Skeletal muscle satellite cell (primary cell): ENCODE results near the gene PTPRD. TPM values are rescaled to one million over a fixed set of nuclear protein-coding genes. Genes with fewer than 3 reads are reported as not detected.

Experiments
- H3K27me3 ChIP-seq: 2 replicates; pipeline ENCODE4 v1.7.0; 2013; ENCODE audit warnings: low read length; ENCODE audit not compliant: control insufficient read depth, insufficient read depth
- H3K36me3 ChIP-seq: 2 replicates; pipeline ENCODE4 v1.7.0; 2013; ENCODE audit warnings: mild to moderate bottlenecking, control low read depth, low read length; ENCODE audit not compliant: insufficient read depth
- H3K4me1 ChIP-seq: 2 replicates; pipeline ENCODE4 v1.7.0; 2013; ENCODE audit warnings: low read length; ENCODE audit not compliant: control insufficient read depth, insufficient read depth
- H3K4me2 ChIP-seq: 2 replicates; pipeline ENCODE4 v1.7.0; 2013; ENCODE audit warnings: mild to moderate bottlenecking, low read length
- H3K4me3 ChIP-seq: 2 replicates; pipeline ENCODE4 v1.7.0; 2013; ENCODE audit warnings: low read length
- H3K9ac ChIP-seq: 2 replicates; pipeline ENCODE4 v1.7.0; 2013; ENCODE audit warnings: mild to moderate bottlenecking, low read depth, low read length, moderate library complexity
- H3K9me3 ChIP-seq: replicated peaks from 2 replicates; pipeline ENCODE4 v1.7.0; 2013; ENCODE audit warnings: mild to moderate bottlenecking, control low read depth, low read length
- total RNA-seq: library from RNA; depleted of rRNA; stranded (reverse); fragments of >200 nt; gene quantifications from 2 replicates; pipeline ENCODE4 v1.2.3, GENCODE V29; 2012; rRNA removed

Gene PTPRD
- 3.1 and 3.3 TPM in 2 replicates for total RNA-seq

DNA sequence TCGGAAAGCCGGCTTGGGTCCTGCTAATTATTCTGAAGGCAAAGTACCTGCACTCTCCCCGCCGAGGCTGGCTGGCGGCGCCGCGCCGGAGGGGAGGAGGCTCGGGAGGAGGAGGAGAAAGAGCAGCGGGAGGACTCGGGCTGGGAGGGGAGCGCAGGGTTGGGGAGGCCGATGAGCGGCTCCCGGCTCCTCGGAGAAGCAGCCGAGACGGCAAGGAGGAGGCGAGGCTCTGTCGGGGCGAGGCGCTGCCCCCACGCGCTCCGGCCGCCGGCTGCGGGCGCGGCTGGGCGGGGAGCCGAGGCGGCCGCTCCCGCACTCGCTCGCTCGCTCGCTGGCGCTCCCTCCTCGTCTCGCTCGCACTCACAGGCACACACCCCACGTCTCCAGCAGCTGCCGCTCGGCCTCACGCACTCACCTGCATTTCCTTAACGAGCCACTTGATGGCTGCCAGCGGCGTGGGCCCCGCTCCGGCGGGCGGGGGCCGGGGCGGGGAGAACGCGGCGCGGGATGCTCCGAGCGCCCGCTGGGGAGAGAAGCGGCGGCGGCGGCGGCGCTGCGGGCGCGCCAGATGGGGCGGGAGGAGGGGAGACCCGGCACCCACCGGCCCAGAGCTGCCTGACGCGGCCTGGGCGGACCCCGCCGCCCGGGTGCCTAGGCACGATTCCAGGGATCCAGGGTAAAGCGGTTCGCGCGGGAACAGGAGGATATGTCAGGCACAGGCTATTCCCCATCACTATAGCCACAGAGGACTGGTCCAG lies at the start of gene PTPRD:
PTPRD (minus strand) TSS at position 362 of the 758 bp plus-strand sequence.
- H3K4me1 ChIP-seq: no peaks in the 10 kb centered on the region
- peak within 1 kb of the TSS; percentile 70 for H3K4me3 ChIP-seq
- no peak within 1 kb of the TSS for H3K9ac ChIP-seq
- H3K27me3 ChIP-seq: peaks cover 31% of the 10 kb centered on the region
- no peaks in the 10 kb centered on the region for H3K36me3 ChIP-seq
- H3K4me2 ChIP-seq: peak within 1 kb of the TSS; percentile 92
- H3K9me3 ChIP-seq: no peaks in the 10 kb centered on the region

DNA sequence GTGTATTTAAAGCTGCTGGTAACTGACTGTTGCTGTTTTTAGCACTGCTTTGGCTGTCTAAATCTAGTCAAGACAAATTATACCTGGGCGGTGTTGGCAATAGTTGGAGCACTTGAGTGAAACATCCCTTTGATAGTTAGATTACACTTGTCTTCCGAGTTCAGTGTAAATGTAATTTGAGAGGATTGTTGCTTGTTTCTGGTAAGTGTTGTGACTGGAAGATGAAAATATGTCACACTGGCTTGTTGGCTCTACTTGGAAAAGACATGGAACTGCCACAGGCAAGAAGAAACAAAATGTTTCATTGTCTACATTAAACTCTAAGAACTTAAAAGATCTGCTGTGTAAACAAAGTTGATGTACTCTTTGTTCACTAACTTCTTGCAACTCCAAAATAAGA lies 49.2 kb upstream of the PTPRD start:
- Histone ChIP-seq H3K4me2 (no peak overlapping the region), H3K27me3 (no peaks in the 10 kb centered on the region), H3K36me3 (no peaks in the 10 kb centered on the region), H3K9me3 (no peaks in the 10 kb centered on the region), H3K9ac (no peak overlapping the region), H3K4me1 (no peaks in the 10 kb centered on the region), H3K4me3 (no peak overlapping the region)

- H3K9ac ChIP-seq: no peak overlapping the region
- H3K4me1 ChIP-seq: no peaks in the 10 kb centered on the region
- H3K4me2 ChIP-seq: no peak overlapping the region
- H3K27me3 ChIP-seq: no peaks in the 10 kb centered on the region
- H3K4me3 ChIP-seq: no peak overlapping the region
- H3K36me3 ChIP-seq: no peaks in the 10 kb centered on the region
- no peaks in the 10 kb centered on the region for H3K9me3 ChIP-seq
Measured at GRCh38 chr9:10661376-10661775, 48.6 kb upstream of the PTPRD start.

GRCh38 chr9:10651012-10651411 lies 38.2 kb upstream of the PTPRD start:
- Histone ChIP-seq H3K36me3 (no peaks in the 10 kb centered on the region), H3K9ac (no peak overlapping the region), H3K4me1 (no peaks in the 10 kb centered on the region), H3K27me3 (no peaks in the 10 kb centered on the region), H3K9me3 (peaks cover 6% of the 10 kb centered on the region), H3K4me3 (no peak overlapping the region), H3K4me2 (no peak overlapping the region)

GRCh38 chr9:10649076-10649475 lies 36.3 kb upstream of the PTPRD start:
- Histone ChIP-seq H3K9me3 (peaks cover 6% of the 10 kb centered on the region), H3K4me3 (no peak overlapping the region), H3K27me3 (no peaks in the 10 kb centered on the region), H3K9ac (no peak overlapping the region), H3K4me1 (no peaks in the 10 kb centered on the region), H3K36me3 (no peaks in the 10 kb centered on the region), H3K4me2 (no peak overlapping the region)

DNA sequence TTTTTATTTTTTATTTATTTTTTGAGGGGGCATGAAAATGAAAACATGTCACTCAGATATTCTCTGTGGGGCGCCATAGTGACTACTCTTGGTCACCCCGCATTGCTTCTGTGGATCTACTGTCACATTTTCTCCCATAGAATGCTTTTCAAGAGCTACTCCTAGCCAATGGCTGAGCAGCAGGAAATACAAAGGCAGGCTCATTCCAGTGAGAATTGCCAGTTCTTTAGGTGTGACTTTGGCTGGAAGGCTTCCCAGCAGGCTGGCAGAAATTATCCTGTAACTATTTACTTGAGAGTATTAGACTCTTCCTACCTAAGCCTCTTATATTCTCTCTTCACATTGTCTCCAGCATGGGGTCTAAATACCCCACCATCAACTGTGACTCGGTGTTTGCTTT lies 21.0 kb upstream of the PTPRD start:
- Histone ChIP-seq H3K27me3 (no peaks in the 10 kb centered on the region), H3K4me3 (no peak overlapping the region), H3K36me3 (no peaks in the 10 kb centered on the region), H3K9ac (no peak overlapping the region), H3K9me3 (no peaks in the 10 kb centered on the region), H3K4me2 (no peak overlapping the region), H3K4me1 (no peaks in the 10 kb centered on the region)

DNA sequence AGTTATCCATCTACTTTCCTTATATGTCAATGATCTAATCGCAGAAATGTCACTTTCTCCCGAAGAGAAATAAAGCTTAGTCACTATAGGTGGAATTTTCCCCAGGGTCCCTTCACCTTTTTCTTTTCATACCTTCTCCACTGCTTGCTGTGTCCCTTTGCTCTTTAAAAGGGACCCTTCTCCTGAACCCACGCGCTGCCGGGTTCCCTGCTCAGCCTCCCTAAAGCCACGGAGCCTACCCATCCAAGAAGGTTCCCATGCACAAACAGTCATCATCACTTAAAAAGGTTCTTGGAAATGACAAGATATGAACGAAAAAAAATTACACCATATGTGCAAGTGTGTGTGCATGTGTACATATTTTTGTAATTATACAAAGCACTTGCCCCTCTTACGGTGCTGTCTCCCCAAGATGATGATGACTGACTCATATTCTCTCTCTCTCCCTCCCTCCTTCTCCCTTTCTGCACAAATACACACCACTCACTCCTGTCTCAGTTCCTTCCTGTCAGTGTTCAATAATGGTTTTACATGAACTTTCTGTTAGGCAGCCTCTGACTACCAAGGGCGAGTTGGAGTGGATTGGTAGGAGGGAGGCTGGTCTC lies 1.5 kb upstream of the PTPRD start:
- no peaks in the 10 kb centered on the region for H3K36me3 ChIP-seq
- H3K4me2 ChIP-seq: no peak overlapping the region
- H3K9me3 ChIP-seq: no peaks in the 10 kb centered on the region
- no peak overlapping the region for H3K9ac ChIP-seq
- H3K27me3 ChIP-seq: peaks cover 31% of the 10 kb centered on the region
- no peaks in the 10 kb centered on the region for H3K4me1 ChIP-seq
- H3K4me3 ChIP-seq: no peak overlapping the region

GRCh38 chr9:10613419-10613818 lies 617 bp upstream of the PTPRD start:
- Histone ChIP-seq H3K4me3 (no peak overlapping the region), H3K9me3 (no peaks in the 10 kb centered on the region), H3K4me2 (peak overlapping the region; percentile 92), H3K36me3 (no peaks in the 10 kb centered on the region), H3K9ac (no peak overlapping the region), H3K27me3 (peaks cover 31% of the 10 kb centered on the region), H3K4me1 (no peaks in the 10 kb centered on the region)

DNA sequence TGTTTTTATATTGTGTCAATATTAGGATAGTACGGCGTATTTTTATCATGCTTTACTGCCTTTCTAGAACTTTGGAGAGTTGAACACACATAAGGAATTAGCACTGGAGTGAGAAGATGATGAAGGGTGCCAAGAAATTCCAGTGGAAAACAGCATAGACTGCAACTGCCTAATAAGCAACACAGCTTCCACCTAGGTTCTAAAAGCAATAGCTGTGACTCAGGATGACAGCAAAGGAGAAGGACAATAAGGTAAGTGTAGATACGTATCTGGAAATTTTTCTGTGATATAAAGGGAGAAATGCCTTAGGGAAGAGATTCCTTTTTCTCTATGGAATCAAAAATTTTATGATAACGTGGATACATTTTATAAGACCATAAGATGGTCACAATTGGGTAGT lies 7.4 kb downstream of the PTPRD start:
- no peaks in the 10 kb centered on the region for H3K9me3 ChIP-seq

DNA sequence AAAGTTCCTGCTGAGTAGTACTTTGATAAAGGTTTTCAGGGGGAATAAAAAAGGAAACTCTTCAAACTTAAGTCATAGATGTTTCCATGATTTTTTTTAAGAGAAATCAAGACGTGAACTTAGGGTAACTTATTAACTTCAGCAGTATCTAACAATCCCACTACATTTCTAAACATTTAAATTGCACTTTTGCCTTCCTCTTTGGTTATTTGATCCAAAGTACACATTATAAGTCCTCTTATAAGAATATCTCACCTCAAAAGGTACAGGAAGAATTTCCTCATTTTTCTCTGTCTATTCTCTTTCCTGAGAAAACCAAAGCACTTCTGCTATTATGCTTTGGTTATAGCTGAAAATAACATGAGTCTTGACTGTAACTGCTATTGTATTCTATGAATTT lies 7.9 kb downstream of the PTPRD start:
- no peaks in the 10 kb centered on the region for H3K9me3 ChIP-seq
- no peak overlapping the region for H3K4me2 ChIP-seq
- no peak overlapping the region for H3K9ac ChIP-seq
- H3K36me3 ChIP-seq: no peaks in the 10 kb centered on the region
- no peak overlapping the region for H3K4me3 ChIP-seq
- H3K27me3 ChIP-seq: no peaks in the 10 kb centered on the region
- H3K4me1 ChIP-seq: no peaks in the 10 kb centered on the region

More for the DNA sequence above, 7.4 kb downstream of the PTPRD start:
- Histone ChIP-seq H3K36me3 (no peaks in the 10 kb centered on the region), H3K27me3 (no peaks in the 10 kb centered on the region), H3K4me2 (no peak overlapping the region), H3K9ac (no peak overlapping the region), H3K4me1 (no peaks in the 10 kb centered on the region), H3K4me3 (no peak overlapping the region)

GRCh38 chr9:10597801-10598200 lies 15.0 kb downstream of the PTPRD start:
- H3K9me3 ChIP-seq: no peaks in the 10 kb centered on the region
- no peak overlapping the region for H3K4me2 ChIP-seq
- no peak overlapping the region for H3K4me3 ChIP-seq
- H3K9ac ChIP-seq: no peak overlapping the region
- no peaks in the 10 kb centered on the region for H3K4me1 ChIP-seq
- H3K27me3 ChIP-seq: no peaks in the 10 kb centered on the region
- no peaks in the 10 kb centered on the region for H3K36me3 ChIP-seq

DNA sequence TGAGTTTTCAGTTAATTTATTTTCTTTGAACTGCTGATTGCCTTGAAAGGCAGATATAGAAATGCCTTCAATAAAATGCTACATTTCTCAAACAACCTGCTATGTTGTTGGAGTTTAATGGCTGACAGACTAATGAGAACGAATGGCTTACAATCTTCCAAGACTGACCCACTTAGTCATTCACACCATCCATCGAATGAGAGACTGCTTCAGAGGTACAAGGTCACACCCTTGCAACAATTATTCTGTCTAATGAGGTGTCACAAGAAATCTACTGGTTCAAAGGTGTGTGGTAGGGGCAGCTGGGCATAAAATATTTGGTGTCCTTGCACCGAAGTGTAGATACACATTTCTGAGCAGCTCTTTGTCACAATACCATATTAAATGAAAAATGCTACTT lies 18.3 kb downstream of the PTPRD start:
- no peaks in the 10 kb centered on the region for H3K4me1 ChIP-seq
- no peaks in the 10 kb centered on the region for H3K36me3 ChIP-seq
- no peaks in the 10 kb centered on the region for H3K27me3 ChIP-seq
- H3K9me3 ChIP-seq: no peaks in the 10 kb centered on the region
- H3K4me2 ChIP-seq: no peak overlapping the region
- no peak overlapping the region for H3K9ac ChIP-seq
- no peak overlapping the region for H3K4me3 ChIP-seq
